ENCODE measurements around the gene MFRP.

DNA sequence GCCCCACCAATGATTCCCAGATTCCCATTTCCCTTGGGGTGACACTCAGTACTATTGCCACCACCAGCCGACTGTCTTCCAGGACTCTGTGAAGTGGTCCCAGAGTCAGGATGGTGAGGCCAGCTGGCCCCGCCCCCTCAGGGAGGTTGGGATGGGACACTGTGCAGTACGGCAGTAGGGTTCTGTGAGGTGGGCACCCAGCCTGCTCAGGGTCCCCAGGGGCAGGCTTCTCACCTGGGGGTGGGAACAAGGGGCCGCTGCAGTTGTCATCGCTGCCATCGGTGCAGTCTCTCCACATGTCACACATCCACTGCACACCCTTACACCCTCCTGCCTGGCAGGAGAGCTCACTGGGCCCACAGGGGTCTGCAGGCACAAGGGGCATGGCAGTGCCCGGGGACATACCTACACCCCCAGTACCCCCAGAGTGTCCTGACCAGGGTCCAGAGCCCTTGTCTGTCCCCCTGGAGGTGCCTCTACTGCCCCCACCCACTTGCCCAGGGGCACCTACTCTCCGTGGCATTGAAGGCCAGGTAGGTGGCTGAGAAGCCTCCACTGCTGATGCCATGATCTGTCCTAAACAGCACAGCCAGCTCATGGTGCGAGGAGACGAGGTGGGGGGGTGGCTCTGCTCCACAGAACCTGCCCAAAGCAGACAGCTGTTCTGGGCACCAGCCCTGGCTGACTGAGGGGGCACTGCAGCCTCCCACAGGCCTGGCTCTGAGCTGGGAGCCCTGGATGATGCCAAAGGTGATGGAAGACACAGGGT is 4.0 kb downstream of the MFRP start:
- TF ChIP-seq, protein P1, sequence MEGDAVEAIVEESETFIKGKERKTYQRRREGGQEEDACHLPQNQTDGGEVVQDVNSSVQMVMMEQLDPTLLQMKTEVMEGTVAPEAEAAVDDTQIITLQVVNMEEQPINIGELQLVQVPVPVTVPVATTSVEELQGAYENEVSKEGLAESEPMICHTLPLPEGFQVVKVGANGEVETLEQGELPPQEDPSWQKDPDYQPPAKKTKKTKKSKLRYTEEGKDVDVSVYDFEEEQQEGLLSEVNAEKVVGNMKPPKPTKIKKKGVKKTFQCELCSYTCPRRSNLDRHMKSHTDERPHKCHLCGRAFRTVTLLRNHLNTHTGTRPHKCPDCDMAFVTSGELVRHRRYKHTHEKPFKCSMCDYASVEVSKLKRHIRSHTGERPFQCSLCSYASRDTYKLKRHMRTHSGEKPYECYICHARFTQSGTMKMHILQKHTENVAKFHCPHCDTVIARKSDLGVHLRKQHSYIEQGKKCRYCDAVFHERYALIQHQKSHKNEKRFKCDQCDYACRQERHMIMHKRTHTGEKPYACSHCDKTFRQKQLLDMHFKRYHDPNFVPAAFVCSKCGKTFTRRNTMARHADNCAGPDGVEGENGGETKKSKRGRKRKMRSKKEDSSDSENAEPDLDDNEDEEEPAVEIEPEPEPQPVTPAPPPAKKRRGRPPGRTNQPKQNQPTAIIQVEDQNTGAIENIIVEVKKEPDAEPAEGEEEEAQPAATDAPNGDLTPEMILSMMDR (conservative IDR thresholded peaks at IDR 0.05) = no peak
- no peak for TF ChIP-seq ZFX (IDR thresholded peaks at IDR 0.05)
